ENCODE measurements around the gene DPPA4. TPM values are rescaled to one million over a fixed set of nuclear protein-coding genes. Genes with fewer than 3 reads are reported as not detected.

The DPPA4 gene
- total and polyA plus RNA-seq, 10 donors: 0.10 to 4.2 (median 0.65) TPM

- no peak overlapping the region for H3K27ac ChIP-seq
- no peak for DNase-seq
- no peaks in the 10 kb centered on the region for H3K36me3 ChIP-seq
- H3K27me3 ChIP-seq (replicated peaks in 1 of 7): peaks cover 0 to 23% (median 7%) of the 10 kb centered on the region in 7 donors
- TF ChIP-seq, protein P1, sequence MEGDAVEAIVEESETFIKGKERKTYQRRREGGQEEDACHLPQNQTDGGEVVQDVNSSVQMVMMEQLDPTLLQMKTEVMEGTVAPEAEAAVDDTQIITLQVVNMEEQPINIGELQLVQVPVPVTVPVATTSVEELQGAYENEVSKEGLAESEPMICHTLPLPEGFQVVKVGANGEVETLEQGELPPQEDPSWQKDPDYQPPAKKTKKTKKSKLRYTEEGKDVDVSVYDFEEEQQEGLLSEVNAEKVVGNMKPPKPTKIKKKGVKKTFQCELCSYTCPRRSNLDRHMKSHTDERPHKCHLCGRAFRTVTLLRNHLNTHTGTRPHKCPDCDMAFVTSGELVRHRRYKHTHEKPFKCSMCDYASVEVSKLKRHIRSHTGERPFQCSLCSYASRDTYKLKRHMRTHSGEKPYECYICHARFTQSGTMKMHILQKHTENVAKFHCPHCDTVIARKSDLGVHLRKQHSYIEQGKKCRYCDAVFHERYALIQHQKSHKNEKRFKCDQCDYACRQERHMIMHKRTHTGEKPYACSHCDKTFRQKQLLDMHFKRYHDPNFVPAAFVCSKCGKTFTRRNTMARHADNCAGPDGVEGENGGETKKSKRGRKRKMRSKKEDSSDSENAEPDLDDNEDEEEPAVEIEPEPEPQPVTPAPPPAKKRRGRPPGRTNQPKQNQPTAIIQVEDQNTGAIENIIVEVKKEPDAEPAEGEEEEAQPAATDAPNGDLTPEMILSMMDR (IDR thresholded peaks at IDR 0.05 in 8 of 11, conservative IDR thresholded peaks at IDR 0.05 in 3 of 11): no peak
- TF ChIP-seq POLR2A (IDR thresholded peaks at IDR 0.05) (no peak), POLR2AphosphoS5 (IDR thresholded peaks at IDR 0.05) (no peak)
- peaks cover 0 to 11% (median 8%) of the 10 kb centered on the region in 6 donors for H3K4me1 ChIP-seq
- intact Hi-C loops (cut with DNase I; ENCODE audit: low total_unique reads): no loop called here
- 75 to 93% (median 88%) methylated on average over 5 of the region's 5 CpGs for WGBS, 5 donors
- no peaks in the 10 kb centered on the region for H3K9me3 ChIP-seq
- no peak overlapping the region for H3K4me3 ChIP-seq
These were observed 5.7 kb downstream of the DPPA4 start for GRCh38 chr3:109331692-109332091.

GRCh38 chr3:109330405-109330804 is 6.9 kb downstream of the DPPA4 start:
- H3K27me3 ChIP-seq (replicated peaks in 1 of 7): peaks cover 0 to 12% (median 0%) of the 10 kb centered on the region in 7 donors
- H3K27ac ChIP-seq: no peak overlapping the region
- no peak overlapping the region for H3K4me3 ChIP-seq
- DNase-seq: no peak
- no peaks in the 10 kb centered on the region for H3K4me1 ChIP-seq
- TF ChIP-seq, protein P1 (IDR thresholded peaks at IDR 0.05 in 8 of 11, conservative IDR thresholded peaks at IDR 0.05 in 3 of 11): no peak
- TF ChIP-seq POLR2AphosphoS5 (IDR thresholded peaks at IDR 0.05) (no peak), POLR2A (IDR thresholded peaks at IDR 0.05) (no peak)
- no peaks in the 10 kb centered on the region for H3K9me3 ChIP-seq
- WGBS, 5 donors: 73 to 86% (median 78%) methylated on average over 7 of the region's 7 CpGs
- intact Hi-C loops (cut with DNase I; ENCODE audit: low total_unique reads): no loop called here
- no peaks in the 10 kb centered on the region for H3K36me3 ChIP-seq

- no peak overlapping the region for H3K27ac ChIP-seq
- DNase-seq: no peak
- H3K4me3 ChIP-seq: no peak overlapping the region
- WGBS, 5 donors: 72 to 90% (median 86%) methylated on average over 3 of the region's 3 CpGs
- intact Hi-C loops (cut with DNase I; ENCODE audit: low total_unique reads): no loop called here
- H3K9me3 ChIP-seq: no peaks in the 10 kb centered on the region
- H3K27me3 ChIP-seq (replicated peaks in 1 of 7): peaks cover 0 to 6% (median 0%) of the 10 kb centered on the region in 7 donors
- H3K36me3 ChIP-seq: no peaks in the 10 kb centered on the region
- TF ChIP-seq POLR2AphosphoS5 (IDR thresholded peaks at IDR 0.05) (no peak), POLR2A (IDR thresholded peaks at IDR 0.05) (no peak)
- TF ChIP-seq, protein P1 (IDR thresholded peaks at IDR 0.05 in 8 of 11, conservative IDR thresholded peaks at IDR 0.05 in 3 of 11): no peak
- no peaks in the 10 kb centered on the region for H3K4me1 ChIP-seq
These were observed 9.1 kb downstream of the DPPA4 start for GRCh38 chr3:109328202-109328601.

DNA sequence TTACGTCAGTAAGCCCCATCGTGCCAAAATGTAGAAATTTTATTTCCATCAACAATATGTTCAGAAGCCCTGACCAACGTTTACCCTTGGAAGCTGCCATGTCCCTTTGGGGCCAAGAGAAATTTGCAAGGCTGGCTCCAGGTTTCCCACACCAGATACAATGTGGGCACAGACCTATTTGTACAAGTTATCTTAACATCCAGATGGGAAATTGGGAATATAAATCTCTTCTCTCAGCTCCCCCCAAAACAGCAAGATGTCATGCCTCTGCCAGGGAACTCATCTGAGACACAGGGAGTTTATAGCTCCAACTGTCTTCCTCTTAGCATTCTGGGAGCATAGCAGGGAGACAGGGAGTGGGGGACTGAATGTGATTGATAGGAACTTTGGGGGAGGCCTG is 11.7 kb downstream of the DPPA4 start:
- intact Hi-C loops (cut with DNase I; ENCODE audit: low total_unique reads): no loop called here
- Histone ChIP-seq H3K36me3 (no peaks in the 10 kb centered on the region), H3K4me3 (no peak overlapping the region), H3K27ac (no peak overlapping the region), H3K27me3 (replicated peaks in 1 of 7) (peaks cover 0 to 6% (median 0%) of the 10 kb centered on the region in 7 donors), H3K9me3 (no peaks in the 10 kb centered on the region), H3K4me1 (no peaks in the 10 kb centered on the region)
- WGBS, 5 donors: 72 to 85% (median 84%) methylated on average over 3 of the region's 3 CpGs
- DNase-seq: no peak
- TF ChIP-seq POLR2A (IDR thresholded peaks at IDR 0.05): no peak

DNA sequence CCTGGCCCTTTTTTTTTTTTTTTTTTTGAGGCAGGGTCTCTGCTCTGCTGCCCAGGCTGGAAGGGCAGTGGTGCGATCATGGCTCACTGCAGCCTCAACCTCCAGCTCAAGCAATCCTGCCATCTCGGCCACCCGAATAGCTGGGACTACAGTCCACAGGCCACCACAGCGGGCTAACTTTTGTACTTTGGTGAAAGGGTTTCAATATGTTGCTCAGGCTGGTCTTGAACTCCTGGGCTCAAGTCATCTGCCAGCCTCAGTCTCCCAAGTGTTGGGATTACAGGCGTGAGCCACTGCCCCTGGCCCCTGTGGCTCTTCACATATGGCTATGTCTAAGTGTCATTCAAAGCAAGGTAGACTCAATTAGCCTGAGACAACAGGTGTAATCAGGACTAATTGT is 12.2 kb downstream of the DPPA4 start:
- peaks cover 0 to 6% (median 0%) of the 10 kb centered on the region in 7 donors for H3K27me3 ChIP-seq (replicated peaks in 1 of 7)
- H3K36me3 ChIP-seq: no peaks in the 10 kb centered on the region
- no peak for TF ChIP-seq POLR2A (IDR thresholded peaks at IDR 0.05)
- no peak overlapping the region for H3K27ac ChIP-seq
- no peak for DNase-seq
- H3K4me3 ChIP-seq: no peak overlapping the region
- 86 to 94% (median 92%) methylated on average over 4 to 5 of the region's 5 CpGs for WGBS, 5 donors
- intact Hi-C loops (cut with DNase I; ENCODE audit: low total_unique reads): no loop called here
- no peaks in the 10 kb centered on the region for H3K4me1 ChIP-seq
- no peaks in the 10 kb centered on the region for H3K9me3 ChIP-seq

Data from spleen (tissue), 11 donors.